ENCODE measurements around the gene MED9.

DNA sequence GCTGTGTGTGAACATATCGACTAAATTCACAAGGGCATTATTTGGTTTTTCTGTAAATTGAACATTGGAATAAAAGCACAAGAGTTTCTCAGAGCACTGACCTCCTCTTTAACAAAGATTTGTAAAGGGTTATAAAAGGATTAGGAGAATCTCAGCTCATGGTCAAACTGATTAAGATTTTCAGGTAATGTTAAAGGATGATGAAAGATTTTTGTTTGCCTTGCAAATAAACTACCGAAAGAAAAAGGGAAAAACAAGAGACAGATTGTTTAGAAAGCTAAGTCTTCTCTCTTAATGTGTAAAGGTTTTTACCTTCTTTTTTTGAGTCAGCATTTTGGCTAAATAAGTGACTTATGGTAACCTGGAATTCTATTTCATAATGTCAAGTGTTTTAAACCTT is 47.6 kb upstream of the MED9 start:
- TF ChIP-seq, protein P1, sequence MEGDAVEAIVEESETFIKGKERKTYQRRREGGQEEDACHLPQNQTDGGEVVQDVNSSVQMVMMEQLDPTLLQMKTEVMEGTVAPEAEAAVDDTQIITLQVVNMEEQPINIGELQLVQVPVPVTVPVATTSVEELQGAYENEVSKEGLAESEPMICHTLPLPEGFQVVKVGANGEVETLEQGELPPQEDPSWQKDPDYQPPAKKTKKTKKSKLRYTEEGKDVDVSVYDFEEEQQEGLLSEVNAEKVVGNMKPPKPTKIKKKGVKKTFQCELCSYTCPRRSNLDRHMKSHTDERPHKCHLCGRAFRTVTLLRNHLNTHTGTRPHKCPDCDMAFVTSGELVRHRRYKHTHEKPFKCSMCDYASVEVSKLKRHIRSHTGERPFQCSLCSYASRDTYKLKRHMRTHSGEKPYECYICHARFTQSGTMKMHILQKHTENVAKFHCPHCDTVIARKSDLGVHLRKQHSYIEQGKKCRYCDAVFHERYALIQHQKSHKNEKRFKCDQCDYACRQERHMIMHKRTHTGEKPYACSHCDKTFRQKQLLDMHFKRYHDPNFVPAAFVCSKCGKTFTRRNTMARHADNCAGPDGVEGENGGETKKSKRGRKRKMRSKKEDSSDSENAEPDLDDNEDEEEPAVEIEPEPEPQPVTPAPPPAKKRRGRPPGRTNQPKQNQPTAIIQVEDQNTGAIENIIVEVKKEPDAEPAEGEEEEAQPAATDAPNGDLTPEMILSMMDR (IDR thresholded peaks at IDR 0.05): no peak
- no peak for TF ChIP-seq ZFX (IDR thresholded peaks at IDR 0.05; ENCODE audit: borderline replicate concordance)
